Measurements from ENCODE around the gene RAP1GAP.

Gene RAP1GAP

DNA sequence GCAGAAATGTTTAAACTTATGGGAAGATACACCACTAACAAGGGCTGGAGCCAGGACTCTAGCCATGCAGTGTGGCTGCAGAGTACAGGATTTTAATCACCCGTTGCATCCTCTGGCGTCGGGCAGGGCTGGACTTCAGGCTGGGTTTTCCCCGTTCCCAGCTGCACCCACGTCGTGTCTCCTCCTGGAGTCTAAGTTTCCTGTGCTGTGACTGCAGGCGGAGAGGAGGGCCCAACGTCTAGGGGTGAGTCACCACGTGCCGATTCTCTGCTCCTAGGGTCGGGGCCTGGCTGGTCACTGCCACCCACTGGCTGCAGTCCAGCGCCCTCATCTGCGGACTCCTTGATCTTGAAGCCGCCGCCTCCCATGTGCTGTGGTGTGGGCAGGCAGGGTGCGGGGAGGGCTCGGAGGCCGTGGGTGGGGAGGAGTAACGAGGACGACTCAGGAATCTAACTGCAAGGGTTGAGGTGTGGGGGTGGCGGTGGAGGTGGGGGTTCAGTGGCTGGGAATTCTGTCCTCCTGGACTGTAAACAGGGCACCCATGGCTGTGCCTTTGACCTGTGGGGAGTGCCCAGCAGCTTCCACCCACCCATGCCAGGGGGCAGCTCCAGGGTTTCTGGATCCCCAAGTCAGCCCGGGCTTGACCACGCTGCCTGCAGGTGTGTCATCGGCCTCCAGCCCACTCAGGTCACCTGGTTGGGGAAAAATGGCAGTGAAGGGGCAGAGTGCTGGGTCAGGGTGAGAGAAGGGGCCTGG lies 82.1 kb downstream of the RAP1GAP start:
- TF ChIP-seq EZH2 (IDR thresholded peaks at IDR 0.05; ENCODE audit: borderline replicate concordance, low read length), result no peak
- TF ChIP-seq, protein P1, sequence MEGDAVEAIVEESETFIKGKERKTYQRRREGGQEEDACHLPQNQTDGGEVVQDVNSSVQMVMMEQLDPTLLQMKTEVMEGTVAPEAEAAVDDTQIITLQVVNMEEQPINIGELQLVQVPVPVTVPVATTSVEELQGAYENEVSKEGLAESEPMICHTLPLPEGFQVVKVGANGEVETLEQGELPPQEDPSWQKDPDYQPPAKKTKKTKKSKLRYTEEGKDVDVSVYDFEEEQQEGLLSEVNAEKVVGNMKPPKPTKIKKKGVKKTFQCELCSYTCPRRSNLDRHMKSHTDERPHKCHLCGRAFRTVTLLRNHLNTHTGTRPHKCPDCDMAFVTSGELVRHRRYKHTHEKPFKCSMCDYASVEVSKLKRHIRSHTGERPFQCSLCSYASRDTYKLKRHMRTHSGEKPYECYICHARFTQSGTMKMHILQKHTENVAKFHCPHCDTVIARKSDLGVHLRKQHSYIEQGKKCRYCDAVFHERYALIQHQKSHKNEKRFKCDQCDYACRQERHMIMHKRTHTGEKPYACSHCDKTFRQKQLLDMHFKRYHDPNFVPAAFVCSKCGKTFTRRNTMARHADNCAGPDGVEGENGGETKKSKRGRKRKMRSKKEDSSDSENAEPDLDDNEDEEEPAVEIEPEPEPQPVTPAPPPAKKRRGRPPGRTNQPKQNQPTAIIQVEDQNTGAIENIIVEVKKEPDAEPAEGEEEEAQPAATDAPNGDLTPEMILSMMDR (IDR thresholded peaks at IDR 0.05; ENCODE audit: low read length), result no peak
- H3K36me3 ChIP-seq (ENCODE audit: insufficient read depth, low read length), result no peaks in the 10 kb centered on the region
- H3K4me3 ChIP-seq (ENCODE audit: low read depth, low read length, poor library complexity, severe bottlenecking), result no peak overlapping the region
- no peaks in the 10 kb centered on the region for H3K4me1 ChIP-seq (ENCODE audit: insufficient read depth, low read length, severe bottlenecking)
- no peaks in the 10 kb centered on the region for H3K9me3 ChIP-seq (ENCODE audit: low read length)
- H3F3A ChIP-seq (ENCODE audit: insufficient read depth, low read length), result no peaks in the 10 kb centered on the region
- H3K79me2 ChIP-seq (ENCODE audit: insufficient read depth, low read length), result no peaks in the 10 kb centered on the region
- H2AFZ ChIP-seq (ENCODE audit: low read length), result no peak overlapping the region
- no peak overlapping the region for H3K9ac ChIP-seq (ENCODE audit: low read length)
- 0 out of 2 replicates have a peak, but pooled peaks cover 6% of the 10 kb centered on the region for H3K27me3 ChIP-seq (ENCODE audit: insufficient read depth, low read length)
- no peaks in the 10 kb centered on the region for H4K20me1 ChIP-seq (ENCODE audit: insufficient read depth, low read length)
- no peak overlapping the region for H3K27ac ChIP-seq (ENCODE audit: low read depth, low read length, poor library complexity, severe bottlenecking)
- no peak overlapping the region for H3K4me2 ChIP-seq (ENCODE audit: low read length)
- H3K9me2 ChIP-seq (ENCODE audit: low read depth, low read length), result no peaks in the 10 kb centered on the region

DNA sequence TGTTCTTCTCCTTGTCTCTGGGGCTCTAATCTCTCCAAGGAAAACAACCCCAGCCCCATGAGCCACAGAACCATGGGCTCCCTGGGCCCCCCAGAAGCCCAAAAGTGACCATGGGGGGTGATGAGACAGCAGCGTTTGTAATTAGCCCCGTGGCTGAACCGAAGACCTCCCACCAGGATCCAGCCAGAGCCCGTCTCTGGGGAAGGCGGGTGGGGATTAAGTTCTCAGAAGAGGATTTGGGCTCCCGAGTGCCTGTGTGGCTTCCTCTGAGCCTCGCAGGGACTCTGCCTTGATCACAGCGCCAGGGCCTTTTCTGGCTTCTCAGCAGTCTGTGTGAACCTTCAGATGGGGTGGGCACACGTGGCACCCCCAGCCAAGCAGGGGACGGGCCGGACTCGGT lies 82.9 kb downstream of the RAP1GAP start:
- H3K4me1 ChIP-seq (ENCODE audit: insufficient read depth, low read length, severe bottlenecking), result no peaks in the 10 kb centered on the region
- H3K9me2 ChIP-seq (ENCODE audit: low read depth, low read length), result no peaks in the 10 kb centered on the region
- no peaks in the 10 kb centered on the region for H3F3A ChIP-seq (ENCODE audit: insufficient read depth, low read length)
- H3K79me2 ChIP-seq (ENCODE audit: insufficient read depth, low read length), result no peaks in the 10 kb centered on the region
- H3K27ac ChIP-seq (ENCODE audit: low read depth, low read length, poor library complexity, severe bottlenecking), result no peak overlapping the region
- no peaks in the 10 kb centered on the region for H3K36me3 ChIP-seq (ENCODE audit: insufficient read depth, low read length)
- H3K9me3 ChIP-seq (ENCODE audit: low read length), result no peaks in the 10 kb centered on the region
- no peak overlapping the region for H3K4me3 ChIP-seq (ENCODE audit: low read depth, low read length, poor library complexity, severe bottlenecking)
- no peak overlapping the region for H3K9ac ChIP-seq (ENCODE audit: low read length)
- H4K20me1 ChIP-seq (ENCODE audit: insufficient read depth, low read length), result no peaks in the 10 kb centered on the region
- no peaks in the 10 kb centered on the region for H3K27me3 ChIP-seq (ENCODE audit: insufficient read depth, low read length)
- H3K4me2 ChIP-seq (ENCODE audit: low read length), result no peak overlapping the region
- H2AFZ ChIP-seq (ENCODE audit: low read length), result no peak overlapping the region
- TF ChIP-seq EZH2 (IDR thresholded peaks at IDR 0.05; ENCODE audit: borderline replicate concordance, low read length), result no peak
- TF ChIP-seq, protein P1 (IDR thresholded peaks at IDR 0.05; ENCODE audit: low read length), result no peak

DNA sequence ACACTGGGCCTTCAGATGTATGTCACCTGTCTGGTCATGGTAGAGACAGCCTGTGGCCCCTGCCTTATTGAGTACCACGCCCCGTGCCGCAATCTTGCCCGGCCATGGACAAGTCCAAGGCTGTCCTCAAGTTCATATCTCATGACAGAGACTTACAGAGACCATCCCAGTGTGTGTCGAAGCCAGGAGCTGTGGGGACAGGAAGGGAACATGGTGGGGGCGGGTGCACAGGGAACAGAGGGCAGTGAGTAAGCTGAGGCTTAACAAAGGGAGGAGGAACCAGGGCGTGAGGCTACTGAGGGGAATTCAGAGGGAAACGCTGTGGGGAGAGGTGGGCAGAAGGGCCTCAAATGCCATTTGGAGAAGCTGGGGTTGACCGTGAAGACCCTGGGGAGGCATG lies 84.1 kb downstream of the RAP1GAP start:
- H3K27ac ChIP-seq (ENCODE audit: low read depth, low read length, poor library complexity, severe bottlenecking), result no peak overlapping the region

More for the DNA sequence above, 84.1 kb downstream of the RAP1GAP start:
- Histone ChIP-seq H3K27me3 (ENCODE audit: insufficient read depth, low read length) (no peaks in the 10 kb centered on the region), H3K4me3 (ENCODE audit: low read depth, low read length, poor library complexity, severe bottlenecking) (no peak overlapping the region), H4K20me1 (ENCODE audit: insufficient read depth, low read length) (no peaks in the 10 kb centered on the region), H2AFZ (ENCODE audit: low read length) (no peak overlapping the region), H3K79me2 (ENCODE audit: insufficient read depth, low read length) (no peaks in the 10 kb centered on the region), H3K9me2 (ENCODE audit: low read depth, low read length) (no peaks in the 10 kb centered on the region), H3F3A (ENCODE audit: insufficient read depth, low read length) (no peaks in the 10 kb centered on the region), H3K4me1 (ENCODE audit: insufficient read depth, low read length, severe bottlenecking) (no peaks in the 10 kb centered on the region), H3K9ac (ENCODE audit: low read length) (no peak overlapping the region), H3K36me3 (ENCODE audit: insufficient read depth, low read length) (no peaks in the 10 kb centered on the region), H3K9me3 (ENCODE audit: low read length) (no peaks in the 10 kb centered on the region), H3K4me2 (ENCODE audit: low read length) (no peak overlapping the region)
- TF ChIP-seq, protein P1 (IDR thresholded peaks at IDR 0.05; ENCODE audit: low read length), result no peak
- no peak for TF ChIP-seq EZH2 (IDR thresholded peaks at IDR 0.05; ENCODE audit: borderline replicate concordance, low read length)
